SW480 (cell line): ENCODE results near the gene CDC42BPA.

Source experiments
- DNase-seq: peaks from one replicate; pipeline ENCODE4 v3.0.0-alpha.2; 2016; ENCODE audit warnings: low spot score

The CDC42BPA gene

DNA sequence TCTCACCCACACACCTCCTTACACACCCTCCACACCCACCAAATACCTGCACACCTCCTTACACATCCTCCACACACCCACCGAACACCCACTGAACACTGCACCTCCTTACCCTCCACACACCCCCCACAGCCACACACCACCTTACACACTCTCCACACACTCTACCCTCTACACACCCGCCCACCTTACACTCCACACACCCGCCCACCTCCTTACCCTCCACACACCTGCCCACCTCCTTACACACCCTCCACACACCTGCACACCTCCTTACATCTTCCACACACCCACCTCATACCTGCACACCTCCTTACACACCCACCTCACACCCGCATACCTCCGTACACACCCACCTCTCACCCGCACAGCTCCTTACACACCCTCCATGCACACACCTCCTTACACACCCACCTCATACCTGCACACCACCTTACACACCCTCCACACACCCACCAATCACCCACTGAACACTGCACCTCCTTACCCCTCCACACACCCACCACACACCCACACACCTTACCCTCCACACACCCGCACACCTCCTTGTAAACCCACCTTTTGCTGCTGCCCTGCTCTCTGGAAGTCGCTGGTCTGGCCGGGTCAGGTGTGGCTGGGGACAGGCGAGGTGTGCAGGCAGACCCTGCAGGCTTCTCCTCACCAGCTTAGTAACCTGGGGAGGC lies 339.7 kb downstream of the CDC42BPA start:
- no peak for DNase-seq

DNA sequence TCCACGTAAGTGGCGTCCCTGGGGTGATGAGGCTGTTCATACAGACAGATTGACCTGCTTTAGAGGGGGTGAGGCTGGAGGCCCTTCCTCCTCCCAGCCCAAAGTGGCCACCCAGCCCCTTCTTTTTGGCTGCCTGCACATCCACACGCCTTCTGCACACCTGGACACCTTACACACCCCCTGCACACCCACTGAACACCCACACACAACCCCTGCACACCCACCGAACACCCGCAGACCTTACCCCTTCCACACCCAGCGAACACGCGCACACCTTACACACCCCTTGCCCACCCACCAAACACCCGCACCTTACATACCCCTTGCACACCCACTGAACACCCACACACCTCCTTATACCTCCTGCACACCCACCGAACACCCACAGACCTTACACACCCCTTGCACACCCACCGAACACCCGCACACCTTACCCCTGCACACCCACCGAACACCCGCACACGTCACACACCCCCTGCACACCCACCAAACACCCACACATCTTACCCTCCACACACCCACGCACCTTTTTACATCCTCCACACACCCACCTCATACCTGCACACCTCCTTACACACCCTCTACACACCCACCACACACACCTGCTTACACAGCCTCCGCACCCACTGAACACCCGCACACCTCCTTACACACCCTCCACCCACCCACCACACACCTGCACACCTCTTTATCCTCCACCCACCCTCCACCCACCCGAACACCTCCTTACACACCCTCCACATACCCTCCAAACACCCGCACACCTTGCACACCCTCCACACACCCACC lies 340.5 kb downstream of the CDC42BPA start:
- no peak for DNase-seq

DNA sequence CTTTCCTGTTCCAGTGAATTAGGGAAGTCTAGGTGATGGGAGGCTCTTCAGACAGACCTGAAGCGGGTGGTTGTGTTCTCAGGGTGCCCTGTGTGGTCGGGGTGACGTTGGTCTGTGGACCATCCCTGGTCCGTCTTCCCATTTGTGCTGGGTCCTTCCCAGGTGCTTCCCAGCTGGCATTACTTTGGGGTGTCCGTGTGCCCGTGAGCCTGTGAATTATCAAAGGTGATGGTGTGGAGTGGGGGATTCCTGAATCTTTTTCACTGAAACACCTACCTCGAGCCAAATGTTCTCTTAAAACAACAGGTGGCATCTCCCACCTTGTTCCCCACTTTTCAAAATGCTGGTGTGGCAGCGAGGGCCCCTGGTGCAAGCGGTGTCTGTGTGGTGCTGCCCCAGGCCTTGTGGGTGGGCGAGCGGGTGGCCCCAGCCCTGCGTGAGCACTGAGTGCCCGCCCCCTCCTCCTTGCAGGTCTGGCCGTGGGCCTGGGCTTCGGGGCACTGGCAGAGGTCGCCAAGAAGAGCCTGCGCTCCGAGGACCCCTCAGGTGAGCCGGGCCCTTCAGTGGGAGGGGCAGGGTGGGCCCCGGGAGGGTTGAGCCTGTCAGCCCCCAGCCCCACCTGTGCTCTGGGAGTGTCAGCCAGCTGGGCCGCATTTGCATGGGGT lies 341.2 kb downstream of the CDC42BPA start:
- no peak for DNase-seq

GRCh38 chr1:226976276-226976977 lies 341.9 kb downstream of the CDC42BPA start:
- no peak for DNase-seq

DNA sequence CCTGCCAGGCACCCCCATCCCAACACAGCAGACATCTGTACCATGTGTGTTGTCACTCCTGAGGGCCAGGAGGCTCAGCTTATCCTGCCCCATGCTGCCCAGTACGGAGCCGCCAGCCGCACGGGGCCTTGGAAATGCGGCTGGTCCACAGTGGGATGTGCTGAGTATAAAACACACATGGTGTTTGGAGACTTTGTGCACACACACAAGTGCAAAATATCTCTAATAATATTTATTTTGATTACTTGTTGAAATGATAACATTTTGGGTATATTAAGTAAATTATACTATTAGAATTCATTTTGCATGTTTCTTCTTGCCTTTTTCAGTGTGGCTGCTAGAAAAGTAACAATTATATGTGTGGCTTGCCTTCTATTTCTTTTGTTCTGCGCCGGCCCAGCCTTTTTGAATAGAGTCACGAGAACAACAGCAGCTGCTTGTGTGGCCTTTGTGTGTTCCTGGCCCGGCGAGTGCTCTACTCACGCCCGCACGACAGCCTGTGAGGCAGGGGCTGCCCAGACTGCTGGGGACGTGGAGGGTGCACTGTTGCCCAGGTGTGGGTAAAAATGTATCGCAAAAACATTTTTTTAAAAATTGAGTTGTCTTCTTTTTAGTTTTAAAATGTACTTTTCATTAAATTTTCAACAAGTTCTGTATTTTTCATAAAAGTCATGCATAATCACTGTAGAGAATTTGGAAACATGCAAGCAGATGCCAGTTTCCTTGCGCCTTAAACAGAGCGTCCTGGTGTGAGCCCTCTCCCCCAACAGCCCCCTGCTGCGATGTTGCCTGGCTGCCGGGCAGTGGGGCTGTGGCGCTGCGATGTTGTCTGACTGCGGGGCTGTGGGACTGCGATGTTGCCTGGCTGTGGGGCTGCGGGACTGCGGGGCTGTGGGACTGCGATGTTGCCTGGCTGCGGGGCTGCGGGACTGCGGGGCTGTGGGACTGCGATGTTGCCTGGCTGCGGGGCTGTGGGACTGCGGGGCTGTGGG lies 342.7 kb downstream of the CDC42BPA start:
- DNase-seq = no peak

DNA sequence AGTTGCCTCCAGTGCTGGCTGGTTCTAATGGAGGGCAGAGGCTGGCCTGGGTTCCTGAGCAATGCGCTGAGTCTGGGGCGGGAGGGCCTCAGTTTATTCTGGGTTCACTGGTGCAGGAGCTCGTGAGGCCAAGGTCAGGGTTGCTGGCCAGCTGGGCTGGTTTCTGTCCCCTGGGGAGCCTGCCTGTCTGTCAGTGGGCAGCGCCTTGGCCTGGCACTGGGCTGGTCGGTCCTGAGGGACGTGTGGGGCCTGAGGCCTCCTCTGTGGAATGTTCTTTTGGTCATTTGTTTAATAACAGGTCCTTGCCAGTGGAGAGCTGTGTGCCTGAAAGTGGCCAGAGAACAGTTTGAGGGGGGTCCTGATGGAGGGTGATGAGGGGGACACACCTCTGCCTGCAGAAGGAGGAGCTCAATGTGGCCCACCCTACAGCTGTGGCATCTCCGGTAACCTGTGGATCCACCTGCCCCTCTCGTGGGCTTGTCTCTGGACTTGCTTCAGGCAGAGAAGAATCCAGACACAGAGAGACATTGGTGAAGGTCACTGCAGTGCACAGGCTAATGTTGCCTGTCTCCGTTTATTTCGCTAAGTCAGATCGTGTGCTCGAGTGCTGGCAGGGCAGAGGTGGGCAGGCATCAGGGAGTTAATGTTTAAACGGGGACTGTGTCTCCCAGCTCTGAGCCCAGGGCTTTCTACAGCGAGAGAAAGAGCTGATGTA lies 343.6 kb downstream of the CDC42BPA start:
- DNase-seq = no peak

DNA sequence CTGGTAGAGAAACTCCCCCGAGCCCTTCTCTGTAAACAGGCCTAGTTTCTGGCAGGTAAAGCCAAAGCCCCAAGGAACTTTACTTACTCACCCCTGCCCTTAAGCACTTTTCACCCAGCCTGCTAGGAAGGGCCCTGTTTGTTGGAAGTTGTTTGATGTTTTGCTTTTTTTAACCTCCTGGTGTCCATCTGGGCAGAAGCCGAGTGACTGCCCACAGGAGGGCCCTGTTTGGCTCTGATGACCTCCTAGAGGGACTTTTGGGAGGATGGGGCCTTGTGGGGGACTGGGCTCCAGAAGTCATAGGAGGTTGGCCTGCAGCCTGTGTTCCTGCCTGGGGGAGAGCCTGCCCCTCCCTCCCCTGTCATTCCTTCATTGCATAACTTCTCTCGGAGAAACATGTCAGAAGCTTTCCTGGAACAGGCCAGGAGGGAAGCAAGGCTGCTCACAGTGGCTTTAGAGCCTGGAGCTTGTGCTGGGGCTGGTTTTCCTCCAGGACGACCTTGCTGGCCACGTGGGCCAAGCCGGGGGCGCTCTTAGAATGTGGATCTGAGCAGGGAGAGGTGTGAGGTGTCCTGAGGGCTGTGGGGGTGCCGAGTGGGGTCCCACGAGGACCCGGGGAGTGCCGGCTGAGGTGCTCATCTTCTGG lies 344.3 kb downstream of the CDC42BPA start:
- no peak for DNase-seq

GRCh38 chr1:226973371-226973897 lies 344.9 kb downstream of the CDC42BPA start:
- DNase-seq = no peak

- no peak for DNase-seq
Observed at GRCh38 chr1:226972931-226973330, 345.4 kb downstream of the CDC42BPA start.

GRCh38 chr1:226971765-226972164 lies 346.5 kb downstream of the CDC42BPA start:
- no peak for DNase-seq

DNA sequence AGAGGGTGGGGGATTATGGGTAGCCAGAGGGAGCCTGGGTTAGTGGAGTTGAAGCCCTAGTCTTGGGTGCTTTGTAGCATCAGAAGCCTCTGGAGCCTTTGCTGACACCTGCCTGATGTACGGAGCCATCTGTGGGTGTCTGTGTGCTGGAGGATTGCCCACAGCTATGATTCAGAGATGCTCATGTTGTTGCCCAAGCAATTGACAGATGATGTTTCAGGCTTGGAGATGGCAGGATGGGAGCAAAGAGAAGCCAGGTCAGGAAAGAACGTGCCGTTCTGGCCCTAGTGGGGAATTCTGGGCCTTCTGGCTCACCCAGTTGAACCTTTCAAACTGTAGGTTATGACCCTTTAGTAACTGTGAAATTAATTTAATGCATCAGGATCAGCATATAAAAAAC lies 350.6 kb downstream of the CDC42BPA start:
- no peak for DNase-seq

DNA sequence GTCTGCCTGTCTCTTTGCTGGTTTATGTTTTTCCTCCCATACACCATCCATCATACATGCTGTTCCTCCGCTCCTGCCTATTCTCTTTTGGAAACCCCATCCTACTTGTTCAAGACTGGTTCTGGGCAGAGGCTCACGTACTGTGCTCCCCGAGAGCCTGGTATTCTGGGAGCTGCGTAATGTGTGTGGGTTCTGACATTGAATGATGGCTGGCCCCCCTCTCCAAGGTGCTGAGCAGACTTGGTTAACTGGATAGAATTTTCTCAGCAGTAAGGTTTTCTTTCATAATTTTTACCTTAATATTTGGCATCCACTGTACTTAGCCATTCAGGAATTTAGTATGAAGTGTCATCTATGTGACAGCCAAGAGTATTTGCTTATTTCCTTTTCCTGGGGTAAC lies 351.6 kb downstream of the CDC42BPA start:
- no peak for DNase-seq

DNA sequence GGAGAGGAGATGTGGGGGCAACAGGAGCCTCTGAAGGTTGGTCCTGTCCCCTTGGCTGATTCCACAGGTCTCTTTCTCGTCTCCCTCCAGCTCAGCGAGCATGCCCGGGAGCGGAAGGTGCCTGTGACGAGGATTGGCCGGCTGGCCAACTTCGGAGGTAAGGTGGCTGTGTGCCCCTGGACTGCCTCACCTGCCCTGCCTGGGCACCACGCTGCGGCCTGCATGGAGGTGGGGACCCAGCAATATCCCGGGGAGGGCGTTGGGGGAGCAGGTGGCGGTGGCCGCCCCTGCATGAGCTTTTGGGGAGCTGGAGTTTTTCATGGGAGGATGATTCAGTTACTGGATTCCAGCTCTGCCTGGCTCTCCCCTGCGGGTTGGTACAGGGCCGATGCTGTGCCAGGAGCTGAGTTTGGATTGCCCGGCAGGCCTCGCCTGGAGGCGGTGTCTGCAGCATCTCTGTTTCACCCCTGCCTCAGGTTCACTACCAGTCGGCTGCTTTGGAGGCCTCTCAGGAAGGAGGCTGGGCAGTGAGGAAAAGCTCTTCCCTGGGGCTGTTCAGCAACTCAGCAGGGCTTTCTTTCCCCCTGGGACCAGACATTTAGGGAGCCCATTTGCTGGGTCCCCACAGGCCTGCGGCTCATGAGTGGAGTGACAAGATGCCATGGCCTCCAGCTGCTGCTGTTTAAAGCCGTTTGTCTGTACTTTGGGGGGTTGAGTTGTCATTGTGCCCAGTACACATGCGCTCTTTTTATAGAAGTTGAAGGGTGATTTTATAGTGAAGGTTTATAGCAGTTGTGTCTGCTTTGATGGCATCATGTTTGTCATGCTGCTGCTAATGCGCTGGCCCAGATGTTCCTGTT lies 352.5 kb downstream of the CDC42BPA start:
- no peak for DNase-seq

DNA sequence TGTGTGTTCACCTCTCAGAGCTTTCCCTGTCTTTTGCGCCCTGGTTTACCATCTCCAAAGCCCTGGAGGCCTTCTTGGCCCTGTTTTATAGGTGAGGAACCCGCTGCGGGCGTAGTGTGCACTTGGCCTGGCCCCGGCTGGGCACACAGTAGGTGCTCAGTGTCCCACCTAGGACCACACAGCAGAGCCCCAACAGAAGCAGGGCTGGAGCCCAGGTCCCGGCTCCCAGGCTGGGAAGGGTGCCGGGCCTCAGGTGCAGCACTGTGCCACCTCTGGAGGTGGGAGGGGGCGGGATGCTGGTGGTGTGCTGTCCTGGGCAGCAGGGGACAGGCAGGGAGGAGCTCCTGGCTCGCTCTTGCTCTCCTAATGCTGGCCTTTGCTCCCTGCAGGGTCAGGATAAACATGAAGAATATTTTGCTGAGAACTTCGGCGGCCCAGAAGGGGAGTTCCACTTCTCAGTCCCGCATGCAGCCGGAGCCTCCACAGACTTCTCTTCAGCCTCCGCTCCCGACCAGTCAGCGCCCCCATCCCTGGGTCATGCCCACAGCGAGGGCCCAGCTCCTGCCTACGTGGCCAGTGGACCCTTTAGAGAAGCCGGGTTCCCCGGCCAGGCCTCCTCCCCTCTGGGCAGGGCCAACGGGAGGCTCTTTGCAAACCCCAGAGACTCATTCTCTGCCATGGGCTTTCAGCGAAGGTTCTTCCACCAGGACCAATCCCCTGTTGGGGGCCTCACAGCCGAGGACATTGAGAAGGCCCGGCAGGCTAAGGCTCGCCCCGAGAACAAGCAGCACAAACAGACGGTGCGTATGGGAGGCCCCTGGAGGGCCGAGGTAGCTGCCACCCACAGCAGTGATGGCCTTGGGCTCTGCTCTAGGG lies 353.4 kb downstream of the CDC42BPA start:
- DNase-seq = no peak

DNA sequence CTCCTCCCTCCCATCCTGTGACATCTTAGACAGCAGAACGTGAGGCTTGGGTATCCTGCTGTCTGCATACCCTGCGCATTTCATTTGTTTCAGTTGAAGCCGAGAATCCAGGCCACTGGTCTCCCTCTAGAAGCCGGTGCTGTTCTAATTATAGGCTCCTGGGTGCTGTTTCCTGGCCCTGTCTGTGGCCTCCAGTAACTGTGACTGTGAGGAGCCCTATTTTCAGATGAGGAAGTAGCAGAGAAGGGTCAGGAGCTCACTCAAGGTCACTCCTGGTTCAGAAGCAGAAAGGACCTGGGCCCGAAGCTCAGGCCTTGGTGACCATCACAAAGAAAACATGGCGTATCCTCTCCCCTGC lies 354.2 kb downstream of the CDC42BPA start:
- DNase-seq = no peak

DNA sequence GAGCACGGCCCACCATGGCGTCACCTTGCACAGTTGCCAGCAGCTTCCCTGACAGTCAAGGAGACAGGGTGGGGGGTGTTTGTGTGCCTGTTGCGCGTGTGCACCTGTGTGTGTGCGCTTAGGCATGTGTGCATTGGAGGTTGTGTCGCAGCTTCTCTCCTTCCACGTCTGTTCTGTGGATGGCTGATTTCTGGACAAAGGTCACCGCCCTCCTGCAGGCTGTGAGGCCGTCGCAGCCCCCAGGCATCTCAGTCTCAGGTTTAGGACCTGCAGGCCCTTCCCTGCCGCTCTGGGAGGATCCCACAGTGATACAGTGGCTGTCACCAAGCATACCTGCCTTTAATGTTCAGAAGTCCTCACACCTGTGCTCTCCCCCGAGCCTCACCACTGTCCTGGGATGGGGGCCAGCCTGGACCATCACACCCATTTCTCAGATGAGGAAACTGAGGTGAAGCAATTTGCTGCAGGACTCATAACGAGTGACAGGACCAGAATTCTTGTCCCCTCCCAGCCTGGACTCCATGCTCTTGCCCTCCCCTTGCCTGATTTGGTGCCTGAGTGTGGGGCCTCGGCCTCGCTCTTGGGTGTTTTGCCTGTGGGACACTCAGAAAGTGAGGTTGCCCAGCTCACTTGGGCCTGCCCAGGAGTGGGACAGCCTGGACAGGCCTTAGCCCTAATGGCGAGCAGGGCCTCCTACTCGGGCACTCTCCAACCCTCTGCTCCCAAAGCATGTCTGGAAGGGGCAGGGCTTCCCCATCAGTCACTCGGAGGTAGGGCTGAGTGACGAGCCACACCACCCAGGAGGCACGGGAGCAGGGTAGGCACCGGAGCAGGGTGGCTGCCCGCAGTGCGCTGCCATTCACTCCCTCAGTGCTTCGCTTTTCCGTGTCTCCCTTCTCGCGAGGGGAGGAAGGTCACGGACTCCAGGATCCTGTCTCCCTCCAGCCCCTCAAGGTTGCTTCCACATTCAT lies 355.6 kb downstream of the CDC42BPA start:
- DNase-seq = no peak
